ENCODE results near the gene KAZN.

Gene KAZN

DNA sequence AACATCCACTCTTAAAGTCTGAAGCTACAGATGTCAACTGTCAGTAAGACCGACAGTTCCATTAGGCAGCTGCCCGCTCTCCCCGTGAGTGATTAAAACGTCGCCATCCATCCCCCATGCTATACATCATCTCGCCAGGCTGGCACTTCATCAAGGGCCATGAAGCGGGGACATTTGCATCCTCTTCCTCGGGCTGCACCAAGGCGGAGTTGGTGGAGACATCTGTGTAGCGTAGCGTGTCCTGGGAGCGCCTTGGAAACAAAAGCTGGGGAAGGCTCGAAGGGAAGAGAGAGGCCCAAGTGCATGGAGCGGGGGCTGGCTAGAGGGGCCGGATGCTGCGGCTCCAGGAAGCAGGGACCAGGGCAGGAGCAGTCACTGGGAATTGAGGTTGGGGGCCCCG is 250.1 kb downstream of the KAZN start:
- peaks cover 8% of the 10 kb centered on the region for H3K27me3 Mint-ChIP-seq
- no peak overlapping the region for H3K4me3 Mint-ChIP-seq
- H3K27ac Mint-ChIP-seq = no peak overlapping the region
- peaks cover 7% of the 10 kb centered on the region for H3K9me3 Mint-ChIP-seq
- peaks cover 3% of the 10 kb centered on the region for H3K4me1 Mint-ChIP-seq
- H3K36me3 Mint-ChIP-seq = peaks cover 3% of the 10 kb centered on the region
- DNase-seq (ENCODE audit: low spot score in 2 of 2) = no peak
- no peak for ATAC-seq (ENCODE audit: low read depth)

DNA sequence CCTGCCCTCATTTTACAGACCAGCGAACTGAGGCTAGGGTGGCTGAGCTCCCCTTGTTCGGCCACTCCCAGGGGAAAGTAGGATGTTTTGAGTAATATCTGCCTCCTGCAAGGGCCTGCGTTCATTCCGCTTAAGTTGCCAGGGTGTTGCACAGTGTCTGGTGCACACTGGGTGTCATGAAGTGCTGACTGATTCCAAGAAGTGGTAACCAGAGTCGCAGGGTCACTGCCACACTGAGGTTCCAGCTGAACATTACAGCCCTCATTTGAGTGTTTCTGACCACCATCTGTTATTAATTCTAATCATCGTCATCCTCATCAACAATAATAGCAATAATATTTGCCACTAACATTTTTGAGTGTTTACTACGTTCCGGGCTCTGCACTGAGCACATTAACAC is 250.6 kb downstream of the KAZN start:
- Mint-ChIP-seq H3K4me3 (no peak overlapping the region), H3K27me3 (peaks cover 7% of the 10 kb centered on the region), H3K27ac (no peak overlapping the region), H3K36me3 (peaks cover 3% of the 10 kb centered on the region), H3K9me3 (peaks cover 7% of the 10 kb centered on the region), H3K4me1 (peaks cover 3% of the 10 kb centered on the region)
- ATAC-seq (ENCODE audit: low read depth) = no peak
- DNase-seq (ENCODE audit: low spot score in 2 of 2) = no peak

DNA sequence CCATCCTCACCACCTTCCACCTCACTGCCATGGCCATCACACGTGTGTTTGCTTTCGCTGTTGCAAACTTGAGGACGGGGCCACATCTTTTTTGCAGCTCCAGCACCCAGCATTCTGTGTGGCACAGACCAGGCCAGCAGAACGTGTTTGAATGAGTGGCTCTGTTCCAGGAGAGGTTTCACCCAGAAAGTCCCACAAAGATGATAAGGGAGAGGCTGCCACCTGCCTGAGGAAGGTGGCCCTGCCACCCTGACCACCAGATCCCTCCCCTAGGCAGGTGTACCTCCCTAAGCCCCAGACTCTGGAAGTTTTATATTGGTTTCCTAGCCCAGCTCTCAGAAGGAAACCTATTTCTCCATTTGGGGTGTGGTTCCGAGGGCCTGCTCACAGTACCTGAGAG is 252.1 kb downstream of the KAZN start:
- DNase-seq (ENCODE audit: low spot score in 2 of 2) (no peak), ATAC-seq (ENCODE audit: low read depth) (no peak)
- H3K9me3 Mint-ChIP-seq = peaks cover 2% of the 10 kb centered on the region
- H3K27ac Mint-ChIP-seq = no peak overlapping the region
- H3K4me1 Mint-ChIP-seq = no peaks in the 10 kb centered on the region
- no peak overlapping the region for H3K4me3 Mint-ChIP-seq
- H3K27me3 Mint-ChIP-seq = no peaks in the 10 kb centered on the region
- no peaks in the 10 kb centered on the region for H3K36me3 Mint-ChIP-seq

DNA sequence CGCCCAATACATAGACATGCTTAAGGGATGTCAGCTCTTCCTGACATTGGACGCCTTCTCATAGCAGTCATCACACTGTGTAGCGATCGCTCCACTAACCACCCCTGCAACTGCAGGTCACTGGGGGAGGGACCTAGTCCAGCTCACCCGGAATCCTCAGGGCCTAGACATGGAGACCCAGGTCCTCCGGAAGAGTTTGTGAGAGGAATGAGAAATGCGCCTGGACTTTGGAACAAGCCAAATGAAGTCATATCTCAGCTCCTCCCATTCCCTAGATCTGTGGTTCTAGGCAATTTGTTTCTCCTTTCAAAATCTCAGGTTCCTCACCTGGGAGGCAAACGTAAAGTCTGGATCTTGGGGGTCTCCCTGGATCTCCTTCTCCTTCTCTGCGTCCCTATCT is 253.3 kb downstream of the KAZN start:
- H3K4me3 Mint-ChIP-seq = no peak overlapping the region
- H3K36me3 Mint-ChIP-seq = no peaks in the 10 kb centered on the region
- no peak overlapping the region for H3K27ac Mint-ChIP-seq
- ATAC-seq (ENCODE audit: low read depth) (no peak), DNase-seq (ENCODE audit: low spot score in 2 of 2) (no peak)
- peaks cover 2% of the 10 kb centered on the region for H3K9me3 Mint-ChIP-seq
- peaks cover 5% of the 10 kb centered on the region for H3K27me3 Mint-ChIP-seq
- no peaks in the 10 kb centered on the region for H3K4me1 Mint-ChIP-seq

DNA sequence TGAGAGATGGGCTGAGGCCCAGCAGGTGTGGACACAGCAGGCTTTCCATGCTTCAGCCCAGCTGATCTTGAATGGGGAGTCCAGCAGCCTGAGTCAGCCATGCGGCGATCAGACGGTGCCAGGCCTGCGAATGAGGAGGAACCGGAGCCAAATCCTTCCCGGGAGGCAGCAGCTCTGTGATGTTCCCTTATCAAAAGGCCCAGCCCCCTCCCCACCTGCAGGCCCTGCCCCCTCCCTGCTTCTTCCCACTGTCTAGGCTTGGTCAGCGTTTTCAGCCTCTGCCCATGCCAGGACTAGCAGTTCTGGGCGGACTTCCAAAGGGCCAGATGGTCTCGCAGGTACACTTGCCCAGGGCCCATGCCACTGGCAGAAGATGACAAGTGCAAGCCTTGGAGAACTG is 253.8 kb downstream of the KAZN start:
- Mint-ChIP-seq H3K9me3 (peaks cover 2% of the 10 kb centered on the region), H3K27me3 (peaks cover 5% of the 10 kb centered on the region), H3K4me1 (no peaks in the 10 kb centered on the region), H3K4me3 (no peak overlapping the region), H3K27ac (no peak overlapping the region), H3K36me3 (no peaks in the 10 kb centered on the region)
- DNase-seq (ENCODE audit: low spot score in 2 of 2) (no peak), ATAC-seq (ENCODE audit: low read depth) (no peak)

DNA sequence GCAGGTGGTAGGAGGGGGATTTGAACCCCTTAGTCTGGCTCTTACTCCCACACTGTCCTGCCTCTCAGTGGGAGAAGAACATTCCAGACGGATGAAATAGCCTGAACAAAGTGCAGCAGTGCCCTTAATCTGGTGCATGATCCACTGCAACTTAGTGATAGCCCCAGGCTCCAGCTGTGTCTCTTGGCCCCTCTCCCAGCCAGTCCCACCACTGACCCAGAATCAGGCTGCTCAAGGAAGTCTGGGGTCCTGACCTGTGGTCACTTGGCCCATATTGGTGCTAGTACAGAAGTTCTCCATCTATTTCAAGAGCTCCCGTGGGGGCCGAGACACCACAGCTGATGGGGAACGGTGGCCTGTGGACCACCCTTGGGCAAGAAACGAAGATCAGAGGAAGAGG is 255.0 kb downstream of the KAZN start:
- ATAC-seq (ENCODE audit: low read depth) (no peak), DNase-seq (ENCODE audit: low spot score in 2 of 2) (no peak)
- Mint-ChIP-seq H3K4me3 (no peak overlapping the region), H3K9me3 (peaks cover 2% of the 10 kb centered on the region), H3K27me3 (peaks cover 5% of the 10 kb centered on the region), H3K4me1 (no peaks in the 10 kb centered on the region), H3K36me3 (no peaks in the 10 kb centered on the region), H3K27ac (no peak overlapping the region)

DNA sequence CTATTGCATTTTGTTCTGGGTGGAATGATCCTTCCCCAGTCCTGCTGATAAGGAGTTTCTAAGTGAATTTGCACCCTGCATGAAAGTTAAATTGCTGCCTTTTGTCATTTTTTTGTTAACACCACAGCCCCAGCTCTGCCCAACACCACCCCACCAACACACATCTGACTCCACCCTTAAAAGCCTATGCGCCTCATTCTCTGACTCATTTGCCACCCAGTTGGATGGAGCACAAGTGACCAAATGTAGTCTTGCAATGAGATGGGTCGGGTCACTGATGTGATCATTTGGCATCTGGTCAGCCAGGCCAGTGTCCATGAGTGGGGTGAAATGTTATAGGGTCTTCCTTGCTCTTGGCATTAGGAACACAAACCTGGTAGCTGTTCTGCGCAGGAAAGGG is 256.8 kb downstream of the KAZN start:
- H3K27me3 Mint-ChIP-seq = peaks cover 10% of the 10 kb centered on the region
- no peak for DNase-seq (ENCODE audit: low spot score in 2 of 2)
- no peak overlapping the region for H3K27ac Mint-ChIP-seq
- peaks cover 2% of the 10 kb centered on the region for H3K9me3 Mint-ChIP-seq
- H3K36me3 Mint-ChIP-seq = no peaks in the 10 kb centered on the region
- ATAC-seq (ENCODE audit: low read depth) = no peak
- no peaks in the 10 kb centered on the region for H3K4me1 Mint-ChIP-seq
- H3K4me3 Mint-ChIP-seq = no peak overlapping the region

DNA sequence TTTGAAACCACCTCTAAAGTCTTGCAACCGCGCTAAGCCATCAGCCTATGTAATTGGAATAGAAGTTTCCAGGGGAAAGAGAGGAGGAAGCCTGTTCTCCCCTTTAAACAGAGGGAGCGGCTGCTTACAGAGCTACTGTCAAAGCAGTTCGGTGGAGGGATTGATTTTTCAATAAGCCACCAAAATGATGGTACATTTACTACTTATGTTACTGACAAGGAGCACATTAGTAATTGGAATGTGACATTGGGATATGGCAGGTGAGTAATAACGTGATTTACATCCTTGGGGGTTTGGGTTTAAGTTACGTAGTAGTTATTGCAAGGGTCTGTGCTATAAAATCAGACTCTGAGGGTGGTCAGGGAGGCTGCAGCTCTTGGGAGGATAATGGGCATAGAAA is 257.3 kb downstream of the KAZN start:
- Mint-ChIP-seq H3K4me1 (no peaks in the 10 kb centered on the region), H3K36me3 (no peaks in the 10 kb centered on the region), H3K9me3 (peaks cover 2% of the 10 kb centered on the region), H3K27ac (no peak overlapping the region), H3K4me3 (no peak overlapping the region), H3K27me3 (peaks cover 10% of the 10 kb centered on the region)
- ATAC-seq (ENCODE audit: low read depth) = no peak
- no peak for DNase-seq (ENCODE audit: low spot score in 2 of 2)

DNA sequence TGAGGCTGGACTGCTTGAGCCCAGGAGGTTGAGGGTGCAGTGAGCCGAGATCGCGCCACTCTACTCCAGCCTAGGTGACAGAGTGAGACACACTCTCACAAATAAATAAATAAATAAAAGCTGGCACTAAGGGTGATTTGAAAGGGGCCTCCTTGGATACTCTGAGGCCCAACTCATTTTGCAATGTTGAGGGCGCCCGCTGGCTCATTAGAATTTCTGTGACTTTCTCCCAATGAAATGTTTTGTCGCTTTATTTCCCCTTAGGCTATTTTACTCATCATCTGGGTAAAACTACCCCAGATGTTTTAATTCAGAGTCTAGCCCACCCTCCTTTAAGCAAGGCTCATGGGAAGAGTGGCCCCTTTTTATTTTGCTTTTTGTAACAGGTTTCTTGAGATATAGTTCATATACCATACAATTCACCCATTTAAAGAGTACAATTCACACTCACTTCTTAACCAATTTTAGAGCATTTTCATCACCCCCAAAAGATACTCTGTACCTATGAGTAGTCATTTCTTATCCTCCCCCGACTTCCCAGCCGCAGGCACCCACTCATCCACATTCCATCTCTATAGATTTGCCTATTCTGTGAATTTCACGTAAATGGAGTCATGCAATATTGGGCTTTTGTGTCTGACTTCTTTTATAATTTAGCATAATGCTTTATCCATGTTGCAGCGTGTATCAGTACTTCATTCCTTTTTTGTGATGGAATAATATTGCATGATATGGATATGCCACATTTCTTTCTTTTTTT is 259.1 kb downstream of the KAZN start:
- no peaks in the 10 kb centered on the region for H3K36me3 Mint-ChIP-seq
- no peak overlapping the region for H3K27ac Mint-ChIP-seq
- no peak for DNase-seq (ENCODE audit: low spot score in 2 of 2)
- H3K4me1 Mint-ChIP-seq = no peaks in the 10 kb centered on the region
- peaks cover 2% of the 10 kb centered on the region for H3K9me3 Mint-ChIP-seq
- H3K4me3 Mint-ChIP-seq = no peak overlapping the region
- ATAC-seq (ENCODE audit: low read depth) = no peak
- H3K27me3 Mint-ChIP-seq = peaks cover 10% of the 10 kb centered on the region

DNA sequence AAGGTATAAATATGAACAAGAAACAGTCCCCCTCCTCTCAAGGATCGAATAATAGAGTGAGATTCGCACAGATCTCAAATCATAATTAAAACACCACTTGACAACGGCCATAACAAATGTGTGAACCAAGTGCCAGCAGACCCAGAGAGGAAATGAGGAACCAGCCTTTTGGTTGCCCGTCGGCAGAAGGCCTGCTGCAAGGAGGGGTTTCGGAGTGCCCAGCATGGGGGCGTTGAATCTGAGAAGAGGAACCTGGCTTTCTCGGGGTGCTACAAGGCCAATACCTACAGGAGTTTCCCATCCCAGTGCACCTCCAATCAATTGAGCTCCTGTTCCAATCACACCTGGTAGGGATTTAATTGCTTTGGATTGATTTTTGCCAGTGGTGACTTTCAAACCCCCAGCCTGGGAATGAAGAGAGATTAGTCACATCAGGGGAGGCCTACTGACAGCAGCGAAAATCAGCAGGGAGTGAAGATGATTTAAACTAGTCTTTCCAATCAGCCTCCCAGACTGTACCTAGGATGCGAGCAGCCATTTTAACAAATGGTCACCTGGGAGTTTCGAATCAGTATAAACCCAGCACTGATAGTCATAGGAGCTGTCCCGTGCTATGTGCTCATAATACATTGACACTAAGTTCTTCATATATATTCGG is 263.8 kb downstream of the KAZN start:
- Mint-ChIP-seq H3K9me3 (no peaks in the 10 kb centered on the region), H3K36me3 (no peaks in the 10 kb centered on the region), H3K27ac (no peak overlapping the region), H3K4me3 (no peak overlapping the region), H3K27me3 (peaks cover 14% of the 10 kb centered on the region), H3K4me1 (no peaks in the 10 kb centered on the region)
- no peak for DNase-seq (ENCODE audit: low spot score in 2 of 2)
- ATAC-seq (ENCODE audit: low read depth) = no peak

DNA sequence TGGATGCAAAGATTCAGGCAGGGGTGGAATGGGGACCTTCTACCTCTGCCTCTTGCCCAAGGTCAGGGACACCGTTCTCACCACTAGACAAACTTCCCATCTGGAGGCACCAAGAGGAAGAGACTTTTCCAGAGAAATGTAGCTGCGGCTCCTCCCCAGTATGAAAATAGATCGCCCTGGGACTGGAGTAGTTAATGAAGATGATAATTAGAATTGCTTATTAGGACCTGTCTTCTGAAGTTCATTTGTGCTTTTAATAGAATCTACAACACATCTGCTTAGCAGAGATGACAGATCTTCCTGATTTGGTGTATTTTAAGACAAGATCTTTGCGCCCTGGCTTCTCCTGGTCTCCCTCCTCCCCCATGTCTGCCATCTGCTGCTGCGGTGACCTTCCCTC is 266.6 kb downstream of the KAZN start:
- Mint-ChIP-seq H3K9me3 (no peaks in the 10 kb centered on the region), H3K27ac (no peak overlapping the region), H3K4me1 (no peaks in the 10 kb centered on the region), H3K4me3 (no peak overlapping the region), H3K36me3 (no peaks in the 10 kb centered on the region), H3K27me3 (peaks cover 11% of the 10 kb centered on the region)
- ATAC-seq (ENCODE audit: low read depth) (no peak), DNase-seq (ENCODE audit: low spot score in 2 of 2) (no peak)

DNA sequence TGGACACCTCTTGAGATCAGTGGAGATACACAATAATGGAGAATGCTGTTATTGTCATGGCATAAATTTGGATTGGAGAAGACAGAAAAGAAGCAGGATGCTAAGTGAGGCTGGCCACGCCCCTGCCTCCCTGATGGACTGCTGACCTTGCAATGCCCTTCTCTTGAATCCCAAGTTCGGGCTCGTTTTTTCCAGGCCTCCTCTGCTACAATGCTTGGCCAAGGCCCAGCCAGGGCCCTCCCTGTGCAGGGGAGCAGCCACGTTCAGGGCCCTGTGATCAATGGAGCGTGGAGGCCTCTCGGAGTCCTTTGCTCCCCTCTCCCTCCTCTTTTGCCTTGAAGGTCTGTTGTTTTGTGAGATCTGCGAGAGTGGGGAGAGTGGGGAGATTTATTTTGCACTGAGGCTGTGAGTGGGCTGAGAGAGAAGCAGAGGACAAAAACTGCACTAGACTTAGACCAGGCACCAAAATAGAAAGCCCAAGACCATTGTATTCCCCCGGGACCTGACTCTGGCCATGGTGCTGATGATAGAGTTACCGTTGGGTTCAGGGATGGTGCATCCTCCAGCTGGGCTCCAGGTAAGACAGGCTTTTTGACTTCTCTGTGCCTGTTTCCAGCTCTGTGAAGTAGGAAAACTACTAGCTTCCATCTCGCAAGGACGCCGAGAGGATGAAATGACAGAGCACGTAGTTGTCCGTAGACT is 268.6 kb downstream of the KAZN start:
- H3K9me3 Mint-ChIP-seq = no peaks in the 10 kb centered on the region
- DNase-seq (ENCODE audit: low spot score in 2 of 2) (no peak), ATAC-seq (ENCODE audit: low read depth) (no peak)
- H3K4me3 Mint-ChIP-seq = no peak overlapping the region
- H3K4me1 Mint-ChIP-seq = no peaks in the 10 kb centered on the region
- no peak overlapping the region for H3K27ac Mint-ChIP-seq
- H3K36me3 Mint-ChIP-seq = no peaks in the 10 kb centered on the region
- peaks cover 15% of the 10 kb centered on the region for H3K27me3 Mint-ChIP-seq

DNA sequence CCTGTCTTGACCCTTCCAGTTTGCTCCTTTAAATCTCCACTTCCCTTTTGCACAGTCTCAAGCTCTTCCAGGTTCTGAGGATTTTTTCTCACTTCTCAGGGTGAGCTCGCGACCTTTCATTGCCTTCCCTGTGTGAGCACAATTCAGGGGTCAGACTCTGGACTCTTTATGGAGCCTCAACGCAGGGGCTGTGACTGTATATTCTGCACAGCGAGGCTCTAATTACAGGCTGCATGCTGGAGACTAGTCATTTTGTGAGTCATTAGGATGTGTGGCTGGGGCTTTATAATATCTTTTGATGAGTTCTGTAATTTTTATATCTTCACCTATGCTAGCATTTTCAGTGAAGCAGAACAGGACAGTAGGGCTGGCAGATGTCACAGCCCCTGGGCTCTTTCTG is 270.7 kb downstream of the KAZN start:
- DNase-seq (ENCODE audit: low spot score in 2 of 2) (no peak), ATAC-seq (ENCODE audit: low read depth) (no peak)
- Mint-ChIP-seq H3K27me3 (peaks cover 9% of the 10 kb centered on the region), H3K4me3 (no peak overlapping the region), H3K27ac (no peak overlapping the region), H3K36me3 (no peaks in the 10 kb centered on the region), H3K9me3 (no peaks in the 10 kb centered on the region), H3K4me1 (no peaks in the 10 kb centered on the region)

DNA sequence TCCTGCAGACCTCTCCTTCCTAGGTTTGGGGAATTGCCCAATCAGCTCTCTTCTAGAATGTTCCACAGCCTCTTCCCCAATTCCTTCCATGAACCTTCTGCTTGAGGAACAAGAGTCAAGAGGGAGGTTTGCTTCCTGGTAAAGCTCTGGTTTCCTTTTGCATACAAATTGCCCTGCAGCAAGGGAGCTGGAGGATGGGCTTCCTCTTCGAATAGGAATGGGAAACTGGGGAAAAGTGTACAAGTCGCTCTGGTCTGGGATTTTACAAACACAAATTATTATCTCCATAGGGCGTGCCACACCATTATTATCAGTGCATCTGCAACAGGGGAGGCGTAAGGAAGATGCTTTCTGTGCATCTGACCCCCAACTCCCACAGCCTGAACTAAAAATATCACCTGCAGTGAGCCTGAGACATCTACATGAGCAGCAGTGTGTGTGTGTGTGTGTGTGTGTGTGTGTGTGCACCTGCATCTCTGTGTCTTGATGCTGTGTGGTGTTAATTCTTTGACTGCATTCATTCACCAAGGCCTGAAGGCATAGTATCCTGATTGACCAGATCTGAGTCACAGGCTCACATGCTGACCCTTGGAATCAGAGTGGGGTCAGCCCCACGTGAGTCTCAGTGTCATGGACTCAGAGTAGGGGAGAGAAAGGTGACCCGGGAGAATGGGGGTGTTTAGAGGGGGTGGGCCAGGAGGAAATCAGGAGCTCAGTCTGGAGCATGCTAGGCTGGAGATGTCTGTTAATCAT is 272.9 kb downstream of the KAZN start:
- Mint-ChIP-seq H3K9me3 (no peaks in the 10 kb centered on the region), H3K27ac (no peak overlapping the region), H3K36me3 (no peaks in the 10 kb centered on the region), H3K4me3 (no peak overlapping the region), H3K27me3 (peaks cover 5% of the 10 kb centered on the region), H3K4me1 (no peaks in the 10 kb centered on the region)
- no peak for ATAC-seq (ENCODE audit: low read depth)
- DNase-seq (ENCODE audit: low spot score in 2 of 2) = no peak

Measured in memory B cell (primary cell).